NCI-H187 treated with DMSO at 0.1 percent for 48 hours (cell line): Measurements from ENCODE around the gene FUOM.
A peak's percentile ranks its signal among the peaks of the same experiment; 100 is the strongest.
"Not testable (repeated sequence)": the region's sequence is repeated elsewhere in the genome, so short reads cannot be mapped to it uniquely, and the experiment has no call there.

Experiments used
- DNase-seq: peaks from one replicate; lab custom pipeline; 2025; lab: John Stamatoyannopoulos, UW

The FUOM gene

GRCh38 chr10:133388236-133388972 is 30.6 kb upstream of the FUOM start:
- DNase-seq: no peak

- DNase-seq: not testable (repeated sequence)
Measured at GRCh38 chr10:133386951-133387350, 29.1 kb upstream of the FUOM start.

GRCh38 chr10:133385214-133385613 is 27.4 kb upstream of the FUOM start:
- DNase-seq: no peak

- no peak for DNase-seq
Measured at GRCh38 chr10:133384071-133384470, 26.3 kb upstream of the FUOM start.

GRCh38 chr10:133383551-133383950 is 25.7 kb upstream of the FUOM start:
- DNase-seq: no peak

- DNase-seq: no peak
Measured at GRCh38 chr10:133381036-133381435, 23.2 kb upstream of the FUOM start.

GRCh38 chr10:133379801-133380666 is 22.2 kb upstream of the FUOM start:
- no peak for DNase-seq

- DNase-seq: no peak
Measured at GRCh38 chr10:133379152-133379800, 21.5 kb upstream of the FUOM start, which contains the start of gene PAOX. PAOX (plus strand) TSS chr10:133379262; CDS start chr10:133379317, 55 bp downstream.

GRCh38 chr10:133378251-133379096 is 20.7 kb upstream of the FUOM start:
- DNase-seq: no peak

- DNase-seq: no peak
Measured at GRCh38 chr10:133377818-133378250, 20.0 kb upstream of the FUOM start.

GRCh38 chr10:133377025-133377817 is 19.4 kb upstream of the FUOM start:
- no peak for DNase-seq

- DNase-seq: not testable (repeated sequence)
Measured at GRCh38 chr10:133376183-133376582, 18.4 kb upstream of the FUOM start.

GRCh38 chr10:133375357-133376115 is 17.7 kb upstream of the FUOM start:
- no peak for DNase-seq

- peak; percentile 10 for DNase-seq
Measured at GRCh38 chr10:133373174-133374090, 15.6 kb upstream of the FUOM start, which contains the start of gene ECHS1. ECHS1 (minus strand) TSS chr10:133373354; CDS start chr10:133373333, 21 bp downstream.

GRCh38 chr10:133372507-133372906 is 14.7 kb upstream of the FUOM start:
- no peak for DNase-seq

- no peak for DNase-seq
Measured at GRCh38 chr10:133370030-133370786, 12.4 kb upstream of the FUOM start.

- DNase-seq: no peak
Measured at GRCh38 chr10:133368153-133368552, 10.3 kb upstream of the FUOM start.

GRCh38 chr10:133367461-133367860 is 9.6 kb upstream of the FUOM start:
- not testable (repeated sequence) for DNase-seq
